ENCODE measurements around the gene AOAH.

DNA sequence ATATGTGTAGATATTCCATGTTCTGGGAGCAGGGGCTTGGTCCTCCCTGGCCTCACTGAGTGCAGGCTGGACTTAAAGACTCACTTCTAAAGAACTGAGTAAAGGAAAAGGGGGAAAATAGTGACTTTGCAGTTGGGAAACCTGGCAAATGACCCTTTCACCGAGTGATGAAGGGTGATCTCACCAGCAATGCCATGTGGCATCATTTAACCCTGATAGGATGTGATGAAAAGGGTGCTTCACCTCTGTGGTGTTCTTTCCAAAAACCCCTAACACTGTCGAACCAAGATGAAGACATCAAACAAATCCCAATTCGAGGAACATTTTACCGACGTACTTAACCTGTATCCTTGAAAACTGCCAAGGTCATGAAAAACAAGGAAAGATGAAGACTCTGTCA is 71.9 kb downstream of the AOAH start:
- TF ChIP-seq, protein P1, sequence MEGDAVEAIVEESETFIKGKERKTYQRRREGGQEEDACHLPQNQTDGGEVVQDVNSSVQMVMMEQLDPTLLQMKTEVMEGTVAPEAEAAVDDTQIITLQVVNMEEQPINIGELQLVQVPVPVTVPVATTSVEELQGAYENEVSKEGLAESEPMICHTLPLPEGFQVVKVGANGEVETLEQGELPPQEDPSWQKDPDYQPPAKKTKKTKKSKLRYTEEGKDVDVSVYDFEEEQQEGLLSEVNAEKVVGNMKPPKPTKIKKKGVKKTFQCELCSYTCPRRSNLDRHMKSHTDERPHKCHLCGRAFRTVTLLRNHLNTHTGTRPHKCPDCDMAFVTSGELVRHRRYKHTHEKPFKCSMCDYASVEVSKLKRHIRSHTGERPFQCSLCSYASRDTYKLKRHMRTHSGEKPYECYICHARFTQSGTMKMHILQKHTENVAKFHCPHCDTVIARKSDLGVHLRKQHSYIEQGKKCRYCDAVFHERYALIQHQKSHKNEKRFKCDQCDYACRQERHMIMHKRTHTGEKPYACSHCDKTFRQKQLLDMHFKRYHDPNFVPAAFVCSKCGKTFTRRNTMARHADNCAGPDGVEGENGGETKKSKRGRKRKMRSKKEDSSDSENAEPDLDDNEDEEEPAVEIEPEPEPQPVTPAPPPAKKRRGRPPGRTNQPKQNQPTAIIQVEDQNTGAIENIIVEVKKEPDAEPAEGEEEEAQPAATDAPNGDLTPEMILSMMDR (IDR thresholded peaks at IDR 0.05) = no peak
- TF ChIP-seq POLR2A (IDR thresholded peaks at IDR 0.05) = no peak
- TF ChIP-seq EP300 (IDR thresholded peaks at IDR 0.05) = no peak
